ENCODE data around the gene HTT-AS. TPM values are rescaled to one million over a fixed set of nuclear protein-coding genes. Genes with fewer than 3 reads are reported as not detected.
A peak's percentile ranks its signal among the peaks of the same experiment; 100 is the strongest.
"Not testable (repeated sequence)": the region's sequence is repeated elsewhere in the genome, so short reads cannot be mapped to it uniquely, and the experiment has no call there.

Gene HTT-AS
- total RNA-seq, 1 experiment from 2014 or later, result not detected

- Mint-ChIP-seq H3K4me3 (ENCODE audit: low read depth, unreplicated experiment) (no peak overlapping the region), H3K9me3 (ENCODE audit: low read depth, unreplicated experiment) (no peaks in the 10 kb centered on the region), H3K36me3 (ENCODE audit: insufficient read depth, unreplicated experiment) (no peaks in the 10 kb centered on the region), H3K4me1 (ENCODE audit: low read depth, unreplicated experiment) (no peaks in the 10 kb centered on the region), H3K27me3 (ENCODE audit: unreplicated experiment) (no peaks in the 10 kb centered on the region), H3K27ac (ENCODE audit: unreplicated experiment) (no peak overlapping the region)
- TF ChIP-seq, protein P1, sequence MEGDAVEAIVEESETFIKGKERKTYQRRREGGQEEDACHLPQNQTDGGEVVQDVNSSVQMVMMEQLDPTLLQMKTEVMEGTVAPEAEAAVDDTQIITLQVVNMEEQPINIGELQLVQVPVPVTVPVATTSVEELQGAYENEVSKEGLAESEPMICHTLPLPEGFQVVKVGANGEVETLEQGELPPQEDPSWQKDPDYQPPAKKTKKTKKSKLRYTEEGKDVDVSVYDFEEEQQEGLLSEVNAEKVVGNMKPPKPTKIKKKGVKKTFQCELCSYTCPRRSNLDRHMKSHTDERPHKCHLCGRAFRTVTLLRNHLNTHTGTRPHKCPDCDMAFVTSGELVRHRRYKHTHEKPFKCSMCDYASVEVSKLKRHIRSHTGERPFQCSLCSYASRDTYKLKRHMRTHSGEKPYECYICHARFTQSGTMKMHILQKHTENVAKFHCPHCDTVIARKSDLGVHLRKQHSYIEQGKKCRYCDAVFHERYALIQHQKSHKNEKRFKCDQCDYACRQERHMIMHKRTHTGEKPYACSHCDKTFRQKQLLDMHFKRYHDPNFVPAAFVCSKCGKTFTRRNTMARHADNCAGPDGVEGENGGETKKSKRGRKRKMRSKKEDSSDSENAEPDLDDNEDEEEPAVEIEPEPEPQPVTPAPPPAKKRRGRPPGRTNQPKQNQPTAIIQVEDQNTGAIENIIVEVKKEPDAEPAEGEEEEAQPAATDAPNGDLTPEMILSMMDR (IDR thresholded peaks at IDR 0.05; ENCODE audit: unreplicated experiment), result peak; percentile 74
- peak; percentile 88 for DNase-seq
- BruUV-seq (replicated peaks), result no TSS peak
- CTCF ChIA-PET, result interaction anchor here (0.6 kb wide), 1 partner anchor 97 kb away, joined by 3 read pairs; no protein-coding TSS in a partner anchor
- intact Hi-C loops (cut with micrococcal nuclease; ENCODE audit: unreplicated experiment), result loop anchor here (2.0 kb wide), 1 partner anchor 30 kb away; no protein-coding TSS in a partner anchor
Observed at GRCh38 chr4:3106339-3107186, 32.2 kb upstream of the HTT-AS start.

GRCh38 chr4:3098346-3098745, 24.0 kb upstream of the HTT-AS start:
- DNase-seq, result no peak
- TF ChIP-seq, protein P1 (IDR thresholded peaks at IDR 0.05; ENCODE audit: unreplicated experiment), result no peak
- Mint-ChIP-seq H3K27me3 (ENCODE audit: unreplicated experiment) (no peaks in the 10 kb centered on the region), H3K9me3 (ENCODE audit: low read depth, unreplicated experiment) (no peaks in the 10 kb centered on the region), H3K36me3 (ENCODE audit: insufficient read depth, unreplicated experiment) (no peaks in the 10 kb centered on the region), H3K4me1 (ENCODE audit: low read depth, unreplicated experiment) (no peaks in the 10 kb centered on the region), H3K4me3 (ENCODE audit: low read depth, unreplicated experiment) (no peak overlapping the region), H3K27ac (ENCODE audit: unreplicated experiment) (no peak overlapping the region)
- no TSS peak for BruUV-seq (replicated peaks)
- intact Hi-C loops (cut with micrococcal nuclease; ENCODE audit: unreplicated experiment), result no loop called here
- CTCF ChIA-PET, result no interaction called here

- no peak for DNase-seq
- no peaks in the 10 kb centered on the region for H3K9me3 Mint-ChIP-seq (ENCODE audit: low read depth, unreplicated experiment)
- H3K27me3 Mint-ChIP-seq (ENCODE audit: unreplicated experiment), result no peaks in the 10 kb centered on the region
- CTCF ChIA-PET, result no interaction called here
- no peaks in the 10 kb centered on the region for H3K4me1 Mint-ChIP-seq (ENCODE audit: low read depth, unreplicated experiment)
- H3K36me3 Mint-ChIP-seq (ENCODE audit: insufficient read depth, unreplicated experiment), result no peaks in the 10 kb centered on the region
- TF ChIP-seq, protein P1 (IDR thresholded peaks at IDR 0.05; ENCODE audit: unreplicated experiment), result no peak
- no peak overlapping the region for H3K4me3 Mint-ChIP-seq (ENCODE audit: low read depth, unreplicated experiment)
- intact Hi-C loops (cut with micrococcal nuclease; ENCODE audit: unreplicated experiment), result no loop called here
- BruUV-seq (replicated peaks), result no TSS peak
- no peak overlapping the region for H3K27ac Mint-ChIP-seq (ENCODE audit: unreplicated experiment)
Observed at GRCh38 chr4:3096202-3096601, 21.9 kb upstream of the HTT-AS start.

- H3K9me3 Mint-ChIP-seq (ENCODE audit: low read depth, unreplicated experiment); H3K4me3 Mint-ChIP-seq (ENCODE audit: low read depth, unreplicated experiment); H3K27ac Mint-ChIP-seq (ENCODE audit: unreplicated experiment); BruUV-seq (replicated peaks); intact Hi-C loops (cut with micrococcal nuclease; ENCODE audit: unreplicated experiment); CTCF ChIA-PET; H3K27me3 Mint-ChIP-seq (ENCODE audit: unreplicated experiment); H3K4me1 Mint-ChIP-seq (ENCODE audit: low read depth, unreplicated experiment); DNase-seq; H3K36me3 Mint-ChIP-seq (ENCODE audit: insufficient read depth, unreplicated experiment): not testable (repeated sequence)
Observed at GRCh38 chr4:3094701-3095100, 20.4 kb upstream of the HTT-AS start.

GRCh38 chr4:3091464-3091863, 17.1 kb upstream of the HTT-AS start:
- H3K27ac Mint-ChIP-seq (ENCODE audit: unreplicated experiment), result no peak overlapping the region
- H3K4me3 Mint-ChIP-seq (ENCODE audit: low read depth, unreplicated experiment), result no peak overlapping the region
- no peaks in the 10 kb centered on the region for H3K27me3 Mint-ChIP-seq (ENCODE audit: unreplicated experiment)
- H3K9me3 Mint-ChIP-seq (ENCODE audit: low read depth, unreplicated experiment), result no peaks in the 10 kb centered on the region
- TF ChIP-seq, protein P1 (IDR thresholded peaks at IDR 0.05; ENCODE audit: unreplicated experiment), result no peak
- no peaks in the 10 kb centered on the region for H3K36me3 Mint-ChIP-seq (ENCODE audit: insufficient read depth, unreplicated experiment)
- H3K4me1 Mint-ChIP-seq (ENCODE audit: low read depth, unreplicated experiment), result no peaks in the 10 kb centered on the region
- no peak for DNase-seq
- CTCF ChIA-PET, result no interaction called here
- no TSS peak for BruUV-seq (replicated peaks)
- intact Hi-C loops (cut with micrococcal nuclease; ENCODE audit: unreplicated experiment), result no loop called here
